Choroid plexus epithelial cell (primary cell): ENCODE measurements around the gene TUNAR.

Source experiments
- DNase-seq: peaks from one replicate; pipeline ENCODE4 v3.0.0-alpha.2; 2010; ENCODE audit warnings: low read depth
- H3K4me3 ChIP-seq: 2 replicates; pipeline ENCODE4 v1.5.1; 2011; ENCODE audit warnings: low read depth, mild to moderate bottlenecking, control low read depth, low read length, moderate library complexity
- TF ChIP-seq, protein P1 (sequence below): conservative IDR thresholded peaks from 2 replicates; pipeline ENCODE4 v1.5.1; 2011; ENCODE audit warnings: low read depth, mild to moderate bottlenecking, control low read depth, inconsistent platforms, low read length, moderate library complexity

The TUNAR gene

DNA sequence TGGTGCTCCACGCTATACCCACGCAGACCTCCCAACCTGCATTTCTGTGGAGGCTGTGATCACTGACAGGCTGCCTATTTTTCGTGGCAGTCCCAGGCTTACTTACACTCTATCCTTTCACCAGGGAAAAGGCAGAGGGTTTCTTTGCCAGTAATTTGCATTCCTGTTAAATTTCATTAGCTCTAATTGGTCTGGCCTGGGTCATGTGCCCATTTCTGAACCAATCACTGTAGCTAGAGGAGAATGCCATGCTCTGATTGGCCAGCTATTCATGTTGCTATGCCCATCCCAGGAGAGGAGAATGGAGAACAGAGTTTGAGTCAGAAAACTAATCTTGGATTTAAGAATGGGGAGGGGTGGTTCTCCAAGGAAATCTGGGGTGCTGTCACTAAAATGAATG, 43.2 kb upstream of the TUNAR start:
- DNase-seq: no peak
- TF ChIP-seq, protein P1, sequence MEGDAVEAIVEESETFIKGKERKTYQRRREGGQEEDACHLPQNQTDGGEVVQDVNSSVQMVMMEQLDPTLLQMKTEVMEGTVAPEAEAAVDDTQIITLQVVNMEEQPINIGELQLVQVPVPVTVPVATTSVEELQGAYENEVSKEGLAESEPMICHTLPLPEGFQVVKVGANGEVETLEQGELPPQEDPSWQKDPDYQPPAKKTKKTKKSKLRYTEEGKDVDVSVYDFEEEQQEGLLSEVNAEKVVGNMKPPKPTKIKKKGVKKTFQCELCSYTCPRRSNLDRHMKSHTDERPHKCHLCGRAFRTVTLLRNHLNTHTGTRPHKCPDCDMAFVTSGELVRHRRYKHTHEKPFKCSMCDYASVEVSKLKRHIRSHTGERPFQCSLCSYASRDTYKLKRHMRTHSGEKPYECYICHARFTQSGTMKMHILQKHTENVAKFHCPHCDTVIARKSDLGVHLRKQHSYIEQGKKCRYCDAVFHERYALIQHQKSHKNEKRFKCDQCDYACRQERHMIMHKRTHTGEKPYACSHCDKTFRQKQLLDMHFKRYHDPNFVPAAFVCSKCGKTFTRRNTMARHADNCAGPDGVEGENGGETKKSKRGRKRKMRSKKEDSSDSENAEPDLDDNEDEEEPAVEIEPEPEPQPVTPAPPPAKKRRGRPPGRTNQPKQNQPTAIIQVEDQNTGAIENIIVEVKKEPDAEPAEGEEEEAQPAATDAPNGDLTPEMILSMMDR: no peak
- H3K4me3 ChIP-seq: no peak overlapping the region

DNA sequence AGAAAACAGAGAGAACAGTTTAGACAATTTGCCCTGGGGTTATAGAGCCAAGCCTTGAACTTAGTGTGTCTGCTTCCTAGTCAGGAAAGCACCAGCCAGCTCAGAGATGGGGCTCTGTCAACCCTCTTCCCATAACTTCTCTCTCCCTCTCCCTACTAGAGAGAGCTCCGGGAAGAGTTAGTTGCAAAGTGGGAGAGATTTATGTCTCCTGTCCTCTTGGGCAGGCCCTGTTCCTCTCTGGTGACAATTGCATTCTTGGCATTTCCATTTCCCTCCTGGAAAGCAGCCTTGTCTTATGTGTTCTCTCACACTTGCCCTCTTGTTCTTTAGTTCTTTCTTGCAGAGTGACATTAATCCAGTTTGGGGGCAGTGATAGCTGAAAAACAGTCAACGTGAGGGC, 42.1 kb upstream of the TUNAR start:
- DNase-seq: no peak
- H3K4me3 ChIP-seq: no peak overlapping the region
- TF ChIP-seq, protein P1: no peak

DNA sequence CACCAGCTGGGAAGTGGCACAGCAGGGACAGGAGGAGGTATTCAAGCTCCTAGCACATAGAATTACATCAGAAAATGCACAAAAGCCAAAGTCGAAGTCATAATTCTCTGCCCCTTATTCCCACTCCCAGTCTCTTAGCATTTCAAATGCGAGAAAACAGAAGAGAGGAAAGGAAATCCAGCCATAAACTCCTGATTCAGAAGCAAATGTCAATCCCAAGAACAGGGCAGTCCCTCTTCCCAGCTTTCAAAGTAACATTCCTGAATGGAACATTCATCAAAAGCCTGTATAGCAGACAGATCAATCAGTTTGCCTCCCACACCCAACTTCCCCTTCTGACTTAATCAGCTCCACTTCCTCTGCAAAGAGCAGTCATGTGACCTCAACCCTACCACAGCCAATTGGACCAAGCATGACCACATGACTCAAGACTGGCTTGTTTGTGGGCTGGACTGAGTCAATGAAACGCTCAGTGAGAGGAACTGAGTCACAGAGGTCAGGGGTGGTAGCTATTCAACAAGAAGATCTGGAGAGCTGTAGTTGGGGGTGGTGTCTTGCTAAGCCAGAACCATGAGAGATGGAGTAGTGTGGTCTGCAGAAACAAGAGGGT, 41.4 kb upstream of the TUNAR start:
- TF ChIP-seq, protein P1: no peak
- no peak for DNase-seq
- no peak overlapping the region for H3K4me3 ChIP-seq

DNA sequence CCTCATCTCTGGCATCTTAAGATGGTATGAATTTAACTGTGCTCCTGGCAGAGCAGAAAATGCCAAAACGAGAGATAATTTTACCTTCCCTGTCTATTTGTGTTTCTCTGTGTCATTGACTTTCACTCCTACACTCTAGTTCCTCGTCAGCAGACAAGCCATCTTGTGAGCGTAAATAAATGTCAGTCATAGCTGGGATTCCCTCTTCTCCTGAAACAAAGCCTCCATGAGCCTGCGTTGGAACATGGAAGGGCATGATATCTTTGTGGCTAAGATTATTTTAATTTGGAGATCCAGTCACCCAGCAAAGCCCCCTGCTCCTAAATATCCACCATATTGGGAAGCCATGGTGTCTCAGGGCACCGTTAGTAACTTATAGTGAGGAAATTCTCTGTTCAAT, 37.8 kb upstream of the TUNAR start:
- TF ChIP-seq, protein P1: no peak
- no peak overlapping the region for H3K4me3 ChIP-seq
- no peak for DNase-seq

DNA sequence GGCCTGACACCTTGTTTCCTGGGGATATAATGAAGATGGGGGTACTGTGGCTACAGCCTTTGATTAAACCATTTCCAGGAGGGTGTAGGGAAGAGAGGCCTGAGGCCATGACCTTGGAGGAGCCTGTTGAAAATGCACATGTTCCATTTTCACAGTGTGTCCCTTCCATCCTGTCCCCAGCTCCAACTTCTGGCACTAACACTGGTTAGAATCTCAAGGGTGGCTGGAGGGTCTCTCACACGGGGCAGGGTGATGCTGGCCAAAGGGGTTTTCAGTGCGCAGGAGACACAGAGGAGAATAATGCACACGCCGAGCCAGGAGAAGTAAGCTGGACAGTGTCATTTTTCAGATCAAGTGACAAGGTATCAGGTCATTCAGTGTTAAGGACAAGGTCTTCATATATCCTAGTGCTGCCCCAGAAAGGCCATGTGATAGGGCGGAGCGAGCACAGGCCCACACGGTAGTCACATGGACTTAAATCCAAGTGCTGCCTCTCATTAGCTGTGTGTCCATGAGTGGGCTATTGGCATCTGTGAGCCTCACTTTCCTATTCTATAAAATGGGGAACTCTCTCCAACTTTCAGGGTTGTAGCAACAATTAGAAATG, 36.4 kb upstream of the TUNAR start:
- H3K4me3 ChIP-seq: no peak overlapping the region
- TF ChIP-seq, protein P1: no peak
- no peak for DNase-seq

DNA sequence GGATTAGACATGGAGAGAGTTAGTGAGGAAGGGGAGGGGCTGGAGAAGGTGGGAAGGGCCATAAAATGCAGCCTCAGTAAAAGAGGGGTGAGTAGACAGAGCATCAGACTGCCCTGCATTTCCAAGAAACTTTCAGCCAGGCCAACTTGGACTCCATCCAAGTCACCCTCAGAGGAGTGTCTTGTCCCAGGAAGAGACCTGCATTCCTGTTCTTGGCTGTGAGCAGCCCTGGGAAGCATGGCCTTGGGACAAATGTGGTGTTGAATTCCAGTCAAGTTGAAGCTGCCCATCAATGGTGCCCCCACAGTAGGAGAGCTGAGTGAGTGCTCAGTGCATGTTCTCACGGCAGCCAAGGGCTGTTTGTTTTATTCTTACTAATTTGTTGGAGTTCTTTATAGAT, 35.0 kb upstream of the TUNAR start:
- DNase-seq: no peak
- TF ChIP-seq, protein P1: no peak
- H3K4me3 ChIP-seq: no peak overlapping the region

DNA sequence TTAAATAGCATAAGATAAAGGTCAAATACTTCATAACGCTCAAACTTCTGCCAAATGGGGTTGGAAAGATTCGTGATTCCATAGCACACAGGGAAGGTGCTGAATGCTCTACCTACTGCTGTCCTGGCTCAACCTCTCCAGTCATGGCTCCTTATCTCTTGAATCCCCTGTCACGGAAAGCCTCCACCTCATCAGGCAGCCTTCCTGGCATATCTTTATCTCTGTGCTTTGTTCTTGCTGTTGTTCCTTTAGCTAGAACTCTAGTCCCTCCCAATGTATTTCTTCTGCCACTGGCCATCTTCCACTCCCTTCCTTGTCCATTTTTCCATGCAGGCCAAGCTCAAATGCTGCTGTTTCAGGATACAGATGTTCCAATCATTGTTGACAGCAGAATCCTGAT, 26.9 kb upstream of the TUNAR start:
- no peak for DNase-seq
- no peak overlapping the region for H3K4me3 ChIP-seq
- TF ChIP-seq, protein P1: no peak
